BJ (cell line): ENCODE results near the gene PCSK2. TPM values are rescaled to one million over a fixed set of nuclear protein-coding genes. Genes with fewer than 3 reads are reported as not detected.

Source experiments
- CTCF ChIA-PET: fragments of 350-600 bp; formaldehyde crosslinking; extraction: SDS; loops from one replicate; lab custom pipeline; 2021; ENCODE audit warnings: antibody characterized with exemption, inconsistent platforms; lab: Yijun Ruan, JAX
- POLR2A ChIA-PET: fragments of 300-600 bp; sonication (Branson Sonifier 250); formaldehyde crosslinking; extraction: SDS; loops from one replicate; lab custom pipeline; 2021; ENCODE audit warnings: antibody characterized with exemption; lab: Charles Lee
- DNase-seq: peaks from one replicate; pipeline ENCODE4 v3.0.0-alpha.2; 2011; ENCODE audit warnings: low read depth
- H3K27me3 ChIP-seq: 2 replicates; pipeline ENCODE4 v1.6.0; 2011; ENCODE audit warnings: low read length; ENCODE audit not compliant: control insufficient read depth, insufficient read depth
- H3K36me3 ChIP-seq: 2 replicates; pipeline ENCODE4 v1.5.1; 2011; ENCODE audit warnings: low read length; ENCODE audit not compliant: control insufficient read depth, insufficient read depth
- H3K4me3 ChIP-seq: 2 replicates; pipeline ENCODE4 v1.5.1; 2011; ENCODE audit warnings: low read depth, mild to moderate bottlenecking, control low read depth, low read length
- CTCF ChIP-seq: IDR thresholded peaks from 2 replicates; pipeline ENCODE4 v1.5.1; 2011; ENCODE audit warnings: low read depth, mild to moderate bottlenecking, control low read depth, inconsistent platforms, low read length, moderate library complexity; ENCODE audit not compliant: insufficient read depth
- polyA plus RNA-seq: library from polyadenylated mRNA; depleted of rRNA; stranded (reverse); fragments of >200 nt; gene quantifications from 2 replicates; pipeline ENCODE4 v1.2.3, GENCODE V29; 2011

The PCSK2 gene
- polyA plus RNA-seq, 1 experiment: not detected

GRCh38 chr20:17343656-17344452 lies 117.0 kb downstream of the PCSK2 start:
- DNase-seq: no peak
- no peak for TF ChIP-seq CTCF
- ChIA-PET POLR2A (no interaction called here), CTCF (no interaction called here)
- H3K27me3 ChIP-seq: no peaks in the 10 kb centered on the region
- H3K36me3 ChIP-seq: no peaks in the 10 kb centered on the region
- no peak overlapping the region for H3K4me3 ChIP-seq

- no peak for DNase-seq
- Histone ChIP-seq H3K4me3 (no peak overlapping the region), H3K27me3 (no peaks in the 10 kb centered on the region), H3K36me3 (no peaks in the 10 kb centered on the region)
- no peak for TF ChIP-seq CTCF
- ChIA-PET POLR2A (interaction anchor here (0.7 kb wide), 1 partner anchor 284 kb away, joined by 5 read pairs; no protein-coding TSS in a partner anchor), CTCF (no interaction called here)
Measured at GRCh38 chr20:17344790-17345189, 118.0 kb downstream of the PCSK2 start.

GRCh38 chr20:17345321-17345720 lies 118.5 kb downstream of the PCSK2 start:
- CTCF ChIA-PET: no interaction called here
- H3K27me3 ChIP-seq: no peaks in the 10 kb centered on the region
- no peak overlapping the region for H3K4me3 ChIP-seq
- DNase-seq: no peak
- no peak for TF ChIP-seq CTCF
- POLR2A ChIA-PET: interaction anchor here (0.7 kb wide), 1 partner anchor 283 kb away, joined by 5 read pairs; no protein-coding TSS in a partner anchor
- H3K36me3 ChIP-seq: no peaks in the 10 kb centered on the region

- TF ChIP-seq CTCF: no peak
Measured at GRCh38 chr20:17350321-17350720, 123.5 kb downstream of the PCSK2 start.

GRCh38 chr20:17357238-17357637 lies 130.4 kb downstream of the PCSK2 start:
- ChIA-PET CTCF (no interaction called here), POLR2A (no interaction called here)

More at GRCh38 chr20:17350321-17350720, 123.5 kb downstream of the PCSK2 start:
- POLR2A ChIA-PET: no interaction called here
- no peak for DNase-seq
- Histone ChIP-seq H3K4me3 (no peak overlapping the region), H3K27me3 (no peaks in the 10 kb centered on the region), H3K36me3 (no peaks in the 10 kb centered on the region)
- CTCF ChIA-PET: no interaction called here

More at GRCh38 chr20:17357238-17357637, 130.4 kb downstream of the PCSK2 start:
- TF ChIP-seq CTCF: no peak
- Histone ChIP-seq H3K4me3 (no peak overlapping the region), H3K27me3 (no peaks in the 10 kb centered on the region), H3K36me3 (no peaks in the 10 kb centered on the region)
- no peak for DNase-seq
